T-cell (primary cell): ENCODE data around the gene TTC39C. TPM values are rescaled to one million over a fixed set of nuclear protein-coding genes. Genes with fewer than 3 reads are reported as not detected.
A peak's percentile ranks its signal among the peaks of the same experiment; 100 is the strongest.

Experiments used
- ATAC-seq, 4 experiments: fragments of 200-7000 bp in 3 of 4; fragments of 150-1000 bp in 1 of 4; cut with Tn5 transposase; replicated peaks in 1 of 4; 1 replicate in 3 of 4; 2 replicates in 1 of 4; pipeline ENCODE4 v1.10.0; 2021; ENCODE audit warnings: moderate library complexity in 3 of 4, mild to moderate bottlenecking in 2 of 4, moderate number of reproducible peaks in 1 of 4
- CTCF ChIA-PET, 2 donors: fragments of 300-600 bp; sonication (Branson Sonifier 250); formaldehyde crosslinking; loops; one replicate each; lab custom pipeline; 2022; ENCODE audit warnings: antibody characterized with exemption in 2 of 2; lab: Charles Lee
- POLR2A ChIA-PET, 2 donors: fragments of 300-600 bp; sonication (Branson Sonifier 250); formaldehyde crosslinking; loops; one replicate each; lab custom pipeline; 2022; ENCODE audit warnings: antibody characterized with exemption in 2 of 2; lab: Charles Lee
- DNase-seq, 35 experiments: peaks; one replicate each; pipeline versions ENCODE4 v3.0.0 to v3.0.0-alpha.2; 2013 to 2023
- H3K27ac ChIP-seq: one replicate; pipeline ENCODE4 v1.5.1; 2013; ENCODE audit warnings: low read length
- H3K27me3 ChIP-seq, 2 experiments: replicated peaks in 1 of 2; 1 replicate in 1 of 2; 2 replicates in 1 of 2; pipeline versions ENCODE4 v1.6.1 to v1.7.0; 2013; ENCODE audit warnings: low read length in 1 of 2, mixed read lengths in 1 of 2; ENCODE audit not compliant: control insufficient read depth in 2 of 2, insufficient read depth in 2 of 2; ENCODE audit errors: extremely low read depth in 1 of 2
- H3K36me3 ChIP-seq, 2 donors: 1 replicate in 1 of 2; 2 replicates in 1 of 2; pipeline versions ENCODE4 v1.6.1 to v1.7.0; 2013; ENCODE audit warnings: low read length in 1 of 2; ENCODE audit not compliant: control insufficient read depth in 2 of 2, insufficient read depth in 1 of 2; ENCODE audit errors: extremely low read depth in 1 of 2
- H3K4me1 ChIP-seq, 2 experiments: 1 replicate in 1 of 2; 2 replicates in 1 of 2; pipeline versions ENCODE4 v1.6.1 to v1.7.0; 2013; ENCODE audit warnings: low read length in 2 of 2, mixed read lengths in 1 of 2; ENCODE audit not compliant: insufficient read depth in 2 of 2, control insufficient read depth in 1 of 2; ENCODE audit errors: extremely low read depth in 1 of 2
- H3K4me3 ChIP-seq, 2 donors: 1 replicate in 1 of 2; 2 replicates in 1 of 2; pipeline versions ENCODE4 v1.5.1 to v1.7.0; 2013; ENCODE audit warnings: mild to moderate bottlenecking in 2 of 2, low read length in 1 of 2, moderate library complexity in 1 of 2; ENCODE audit not compliant: control insufficient read depth in 1 of 2; ENCODE audit errors: extremely low read depth in 1 of 2
- H3K9me3 ChIP-seq: 2 replicates; pipeline ENCODE4 v1.7.0; 2013
- H3K27ac Mint-ChIP-seq, 2 donors: one replicate each; pipeline ENCODE4 v1.8.0; 2020 to 2021; ENCODE audit warnings: mild to moderate bottlenecking in 2 of 2, mixed read lengths in 2 of 2
- H3K27me3 Mint-ChIP-seq, 2 donors: one replicate each; pipeline ENCODE4 v1.8.0; 2021 to 2022; ENCODE audit warnings: mixed read lengths in 2 of 2
- H3K36me3 Mint-ChIP-seq: one replicate; pipeline ENCODE4 v1.8.0; 2021; ENCODE audit warnings: mixed read lengths
- H3K4me1 Mint-ChIP-seq, 3 donors: one replicate each; pipeline ENCODE4 v1.8.0; 2020 to 2022; ENCODE audit warnings: mixed read lengths in 3 of 3, mild to moderate bottlenecking in 1 of 3
- H3K4me3 Mint-ChIP-seq, 3 donors: one replicate each; pipeline ENCODE4 v1.8.0; 2020 to 2022; ENCODE audit warnings: mild to moderate bottlenecking in 3 of 3, mixed read lengths in 3 of 3, moderate library complexity in 3 of 3
- H3K9me3 Mint-ChIP-seq, 3 donors: one replicate each; pipeline ENCODE4 v1.8.0; 2020 to 2022; ENCODE audit warnings: mixed read lengths in 3 of 3
- WGBS: methylation state at CpG from one replicate; pipeline ENCODE4 v1.1.5; 2013; ENCODE audit warnings: missing lambda C conversion rate; ENCODE audit not compliant: insufficient coverage; 5-methylcytosine and 5-hydroxymethylcytosine counted together
- total RNA-seq, 35 experiments: library from RNA in 6 of 35; stranded (reverse) in 6 of 35; fragments of 120-200 nt in 1 of 35; gene quantifications; one replicate each; pipeline versions ENCODE4 v1.2.1 to v1.2.4 and lab custom pipeline; 2013 to 2026

TTC39C gene
- total RNA-seq, 5 donors from 2014 or later (not counting 1 experiment from before 2014, with no cell fraction given): 123 to 151 (median 136) TPM

- Histone ChIP-seq H3K9me3 (no peaks in the 10 kb centered on the region), H3K27ac (peak overlapping the region; percentile 74), H3K4me1 (peaks cover 67 to 69% of the 10 kb centered on the region in 2 experiments), H3K4me3 (peak overlapping the region in 1 of 2 donors; percentile 92), H3K27me3 (no peaks in the 10 kb centered on the region), H3K36me3 (peaks cover 0 to 33% of the 10 kb centered on the region in 2 donors)
- Mint-ChIP-seq H3K27ac (peak overlapping the region; percentile 89 to 92), H3K9me3 (no peaks in the 10 kb centered on the region), H3K4me1 (peaks cover 76 to 83% (median 82%) of the 10 kb centered on the region in 3 donors), H3K4me3 (peak overlapping the region; percentile 94 to 99 (median 98)), H3K36me3 (peaks cover 43% of the 10 kb centered on the region), H3K27me3 (no peaks in the 10 kb centered on the region)
- 39% methylated on average over 9 of the region's 11 CpGs for WGBS
- CTCF ChIA-PET: interaction anchor here in 1 of 2 donors (0.6 kb wide), 1 partner anchor 64 kb away, joined by 3 read pairs; no protein-coding TSS in a partner anchor
- ATAC-seq (no peak), DNase-seq (peak in 1 of 35 experiments; percentile 38)
- POLR2A ChIA-PET: no interaction called here
These were observed 3.8 kb downstream of the TTC39C start for GRCh38 chr18:24018299-24018886.

- ChIA-PET POLR2A (no interaction called here), CTCF (no interaction called here)
- 0% methylated on average over 2 of the region's 5 CpGs for WGBS
- DNase-seq (peak in 25 of 35 experiments; percentile 18 to 78 (median 38)), ATAC-seq (peak; percentile 75 to 80 (median 78))
- H3K27me3 ChIP-seq: no peaks in the 10 kb centered on the region
- Mint-ChIP-seq H3K4me1 (peaks cover 86 to 96% (median 92%) of the 10 kb centered on the region in 3 donors), H3K27me3 (no peaks in the 10 kb centered on the region), H3K27ac (peak overlapping the region; percentile 89 to 92), H3K9me3 (no peaks in the 10 kb centered on the region), H3K4me3 (peak overlapping the region; percentile 94 to 99 (median 98)), H3K36me3 (peaks cover 47% of the 10 kb centered on the region)
- H3K27ac ChIP-seq: peak overlapping the region; percentile 74
- peaks cover 61 to 76% of the 10 kb centered on the region in 2 experiments for H3K4me1 ChIP-seq
- H3K36me3 ChIP-seq: peaks cover 0 to 38% of the 10 kb centered on the region in 2 donors
- H3K4me3 ChIP-seq: no peak overlapping the region
- H3K9me3 ChIP-seq: no peaks in the 10 kb centered on the region
These were observed 5.2 kb downstream of the TTC39C start for GRCh38 chr18:24019641-24020331.

- Mint-ChIP-seq H3K9me3 (no peaks in the 10 kb centered on the region), H3K36me3 (peaks cover 51% of the 10 kb centered on the region), H3K27me3 (no peaks in the 10 kb centered on the region), H3K4me1 (peaks cover 99 to 100% (median 99%) of the 10 kb centered on the region in 3 donors), H3K27ac (peak overlapping the region; percentile 79 to 84), H3K4me3 (peak overlapping the region; percentile 29 to 99 (median 32))
- WGBS: no CpG with 5 or more reads among the region's 3 CpGs
- Histone ChIP-seq H3K4me1 (peaks cover 62 to 91% of the 10 kb centered on the region in 2 experiments), H3K4me3 (no peak overlapping the region), H3K27me3 (no peaks in the 10 kb centered on the region), H3K36me3 (peaks cover 0 to 50% of the 10 kb centered on the region in 2 donors), H3K9me3 (no peaks in the 10 kb centered on the region), H3K27ac (peak overlapping the region; percentile 74)
- CTCF ChIA-PET: interaction anchor here in 1 of 2 donors (0.6 to 0.7 kb wide), 2 partner anchors 59 to 436 kb away, joined by 5 to 6 read pairs; no protein-coding TSS in a partner anchor
- POLR2A ChIA-PET: interaction anchor here (0.6 kb wide), 5 partner anchors 28 to 375 kb away, joined by 3 to 7 read pairs (median 4); no protein-coding TSS in a partner anchor
- DNase-seq: no peak
- ATAC-seq: no peak
These were observed 7.0 kb downstream of the TTC39C start for GRCh38 chr18:24021505-24021904.

- peak overlapping the region; percentile 20 for H3K27ac ChIP-seq
- peaks cover 0 to 53% of the 10 kb centered on the region in 2 donors for H3K36me3 ChIP-seq
- Mint-ChIP-seq H3K9me3 (no peaks in the 10 kb centered on the region), H3K27ac (peak overlapping the region; percentile 79 to 84), H3K4me1 (peaks cover 99 to 100% (median 99%) of the 10 kb centered on the region in 3 donors), H3K4me3 (peak overlapping the region; percentile 29 to 99 (median 32)), H3K27me3 (no peaks in the 10 kb centered on the region), H3K36me3 (peaks cover 49% of the 10 kb centered on the region)
- WGBS: 100% methylated on average over 2 of the region's 4 CpGs
- peaks cover 57 to 95% of the 10 kb centered on the region in 2 experiments for H3K4me1 ChIP-seq
- DNase-seq (no peak), ATAC-seq (no peak)
- H3K27me3 ChIP-seq: no peaks in the 10 kb centered on the region
- ChIA-PET CTCF (no interaction called here), POLR2A (interaction anchor here in 1 of 2 donors (0.6 kb wide), 1 partner anchor 895 kb away, joined by 4 read pairs; no protein-coding TSS in a partner anchor)
- no peaks in the 10 kb centered on the region for H3K9me3 ChIP-seq
- no peak overlapping the region for H3K4me3 ChIP-seq
These were observed 7.6 kb downstream of the TTC39C start for GRCh38 chr18:24022161-24022560.

GRCh38 chr18:24023185-24023814, 8.7 kb downstream of the TTC39C start:
- ATAC-seq: no peak
- CTCF ChIA-PET: no interaction called here
- Histone ChIP-seq H3K4me1 (peaks cover 45 to 91% of the 10 kb centered on the region in 2 experiments), H3K9me3 (no peaks in the 10 kb centered on the region), H3K4me3 (no peak overlapping the region), H3K36me3 (peaks cover 0 to 53% of the 10 kb centered on the region in 2 donors), H3K27ac (no peak overlapping the region), H3K27me3 (no peaks in the 10 kb centered on the region)
- Mint-ChIP-seq H3K9me3 (no peaks in the 10 kb centered on the region), H3K36me3 (peaks cover 52% of the 10 kb centered on the region), H3K4me3 (peak overlapping the region in 1 of 3 donors; percentile 99), H3K27ac (peak overlapping the region; percentile 19 to 67), H3K4me1 (peaks cover 98 to 100% (median 98%) of the 10 kb centered on the region in 3 donors), H3K27me3 (no peaks in the 10 kb centered on the region)
- 90% methylated on average over 5 of the region's 6 CpGs for WGBS
- POLR2A ChIA-PET: no interaction called here
- DNase-seq: no peak

- Mint-ChIP-seq H3K36me3 (peaks cover 50% of the 10 kb centered on the region), H3K4me1 (peaks cover 96 to 98% (median 96%) of the 10 kb centered on the region in 3 donors), H3K4me3 (peak overlapping the region in 2 of 3 donors; percentile 7 to 47), H3K27ac (peak overlapping the region; percentile 23 to 47), H3K9me3 (no peaks in the 10 kb centered on the region), H3K27me3 (no peaks in the 10 kb centered on the region)
- CTCF ChIA-PET: no interaction called here
- no peak for ATAC-seq
- no peak for DNase-seq
- no peak overlapping the region for H3K27ac ChIP-seq
- H3K4me1 ChIP-seq: peaks cover 34 to 88% of the 10 kb centered on the region in 2 experiments
- H3K27me3 ChIP-seq: no peaks in the 10 kb centered on the region
- POLR2A ChIA-PET: no interaction called here
- peaks cover 0 to 49% of the 10 kb centered on the region in 2 donors for H3K36me3 ChIP-seq
- 100% methylated on average over 1 of the region's 5 CpGs for WGBS
- no peak overlapping the region for H3K4me3 ChIP-seq
- H3K9me3 ChIP-seq: no peaks in the 10 kb centered on the region
These were observed 9.9 kb downstream of the TTC39C start for GRCh38 chr18:24024425-24024824.
